GM19395 (cell line): ENCODE results near the gene LIMA1.
"Not testable (repeated sequence)": the region's sequence is repeated elsewhere in the genome, so short reads cannot be mapped to it uniquely, and the experiment has no call there.

Experiments
- ATAC-seq: cut with Tn5 transposase; IDR thresholded peaks from one replicate; pipeline ENCODE4 v1.9.1; 2021; ENCODE audit warnings: mild to moderate bottlenecking, moderate library complexity; ENCODE audit not compliant: unreplicated experiment

LIMA1 gene

GRCh38 chr12:50287271-50287670 lies 4.0 kb upstream of the LIMA1 start:
- ATAC-seq = no peak

GRCh38 chr12:50285253-50285652 lies 1.9 kb upstream of the LIMA1 start:
- ATAC-seq = no peak

DNA sequence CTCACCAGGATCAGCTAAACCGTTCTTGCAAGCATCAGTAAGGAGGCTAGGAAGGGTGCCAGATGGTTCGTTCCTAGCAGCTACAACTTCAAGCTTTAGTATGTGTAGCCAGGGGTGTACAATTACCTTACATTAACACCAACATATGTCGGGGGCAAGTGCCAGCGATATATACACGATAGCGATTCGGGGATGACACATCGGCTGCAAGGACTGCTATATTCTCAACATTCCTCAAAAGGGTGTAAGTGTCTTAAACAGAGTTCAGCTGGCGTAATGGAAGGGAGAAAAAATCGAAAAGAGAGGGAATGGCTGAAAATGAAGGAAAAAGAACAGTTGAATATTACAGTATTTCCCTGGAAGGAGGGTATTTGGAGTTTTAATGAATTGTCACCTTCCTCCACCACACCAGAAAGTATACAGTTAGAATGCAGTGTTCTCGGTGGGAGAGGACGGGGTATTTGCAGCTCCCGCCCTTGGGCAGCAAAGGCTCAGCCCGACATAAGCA lies 545 bp downstream of the LIMA1 start:
- peak; percentile 34 for ATAC-seq

DNA sequence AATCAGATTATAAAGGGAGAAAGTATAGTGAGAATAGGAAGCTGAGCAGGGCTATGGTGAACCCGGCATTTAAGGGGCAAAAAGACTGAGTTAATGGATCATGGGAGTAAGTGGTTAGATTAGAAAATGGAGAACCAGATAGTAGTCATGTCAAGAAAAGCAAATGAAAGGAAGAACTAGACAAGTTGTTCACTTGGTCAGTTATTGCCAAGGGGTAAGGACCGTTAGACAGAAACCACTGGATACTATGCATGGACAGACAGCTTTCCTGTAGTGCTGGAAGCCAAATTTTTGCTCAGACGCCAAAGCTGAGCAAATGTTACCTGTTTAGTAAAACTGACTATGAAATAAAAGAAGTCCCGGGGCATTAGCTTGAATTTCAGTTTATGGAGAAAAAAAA lies 3.8 kb downstream of the LIMA1 start:
- ATAC-seq = no peak

DNA sequence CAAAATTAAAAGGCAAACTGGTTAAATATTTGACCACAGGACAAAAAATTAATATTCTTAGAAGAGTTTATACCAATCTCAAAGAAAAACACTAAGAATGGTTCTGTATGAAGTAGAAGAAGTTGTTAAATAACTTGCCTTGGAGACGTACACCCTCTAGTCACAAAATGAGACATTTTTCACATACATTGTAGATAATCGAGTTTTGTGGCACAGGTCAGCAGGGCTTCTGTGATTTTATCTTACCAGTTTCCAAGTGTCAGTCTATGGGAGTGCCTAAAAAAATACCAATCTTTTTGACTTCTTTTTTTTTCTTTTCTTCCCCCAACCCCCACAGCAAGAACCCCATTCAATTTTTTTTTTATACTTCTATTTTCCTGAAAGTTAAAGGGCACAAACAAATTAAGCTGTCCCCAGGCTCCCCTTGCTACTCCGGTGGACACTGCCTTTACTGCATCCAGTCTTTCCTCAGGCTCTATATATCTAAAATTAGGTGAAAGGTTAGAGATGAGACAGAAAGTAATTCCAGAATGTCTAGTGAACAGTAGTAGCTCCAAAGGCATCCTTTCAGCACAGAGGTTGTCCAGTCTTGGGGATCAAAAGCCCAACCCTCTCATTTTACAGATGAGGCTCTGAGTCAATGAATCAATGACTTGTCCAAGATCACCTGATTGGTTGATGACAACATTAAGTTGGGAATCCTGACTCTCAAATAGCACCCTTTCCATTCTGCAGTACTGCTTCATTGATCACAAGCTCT lies 6.2 kb downstream of the LIMA1 start:
- no peak for ATAC-seq

DNA sequence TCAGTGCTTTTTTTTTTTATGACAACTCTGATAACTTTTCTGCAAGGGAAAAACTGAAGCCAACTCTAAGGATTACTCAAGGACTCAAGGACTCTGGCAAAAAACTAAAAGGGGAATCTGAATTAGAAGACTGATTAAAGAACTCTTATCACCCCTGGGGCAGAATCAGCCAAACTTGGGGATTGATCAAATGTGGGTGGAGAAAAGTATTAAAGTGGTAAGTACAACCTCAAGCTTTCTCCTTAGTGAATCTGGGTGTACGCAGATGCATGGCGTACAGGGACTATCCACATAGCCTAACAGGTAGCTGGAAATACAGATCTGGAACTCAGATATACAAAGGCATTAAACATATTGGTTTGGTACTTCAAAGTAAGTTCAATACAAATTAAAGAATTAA lies 7.3 kb downstream of the LIMA1 start:
- no peak for ATAC-seq

DNA sequence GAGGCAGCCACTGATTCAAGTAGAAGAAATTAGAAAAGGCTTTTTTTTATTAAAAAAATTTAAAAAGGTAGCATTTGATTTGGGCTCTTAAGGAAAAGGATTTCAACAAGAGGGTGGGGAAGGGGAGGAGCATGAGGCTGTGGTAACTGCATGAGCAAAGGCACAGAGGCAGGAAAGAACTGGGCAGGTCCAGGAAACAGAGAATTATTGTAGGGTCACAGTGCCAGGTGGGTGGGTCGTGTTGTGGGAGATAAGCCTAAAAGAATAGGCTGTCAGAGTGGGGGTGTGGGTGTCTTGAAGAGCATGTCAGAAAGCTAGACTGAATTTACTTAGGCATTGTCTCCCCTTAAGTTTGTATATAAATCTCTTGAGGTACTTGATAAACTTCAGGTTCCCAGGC lies 7.8 kb downstream of the LIMA1 start:
- ATAC-seq = no peak

GRCh38 chr12:50275127-50275526 lies 8.2 kb downstream of the LIMA1 start:
- not testable (repeated sequence) for ATAC-seq

DNA sequence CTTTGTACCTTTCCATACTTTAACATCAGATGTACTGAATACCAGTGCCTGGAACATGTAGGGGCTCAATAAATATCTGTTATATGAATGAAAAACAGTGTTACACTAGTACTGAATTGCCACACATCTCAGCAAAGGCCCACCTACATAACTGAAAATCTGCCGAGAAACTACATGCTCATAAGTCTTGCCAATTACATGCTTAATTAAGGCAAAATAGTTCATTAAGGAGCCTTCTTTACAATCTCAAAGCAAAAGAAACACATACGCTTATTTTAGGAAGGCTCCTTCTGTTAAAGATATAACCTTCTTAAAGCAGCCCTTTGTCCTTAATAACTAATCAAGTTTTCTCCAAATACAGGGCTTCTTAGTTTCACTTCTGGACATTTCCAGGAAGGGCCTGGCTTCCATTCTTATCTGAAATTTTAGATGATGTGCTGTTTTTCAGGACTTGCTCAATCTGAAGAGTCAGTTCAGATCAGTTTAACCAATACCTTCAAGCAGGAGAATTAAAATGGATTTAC lies 11.5 kb downstream of the LIMA1 start:
- no peak for ATAC-seq

DNA sequence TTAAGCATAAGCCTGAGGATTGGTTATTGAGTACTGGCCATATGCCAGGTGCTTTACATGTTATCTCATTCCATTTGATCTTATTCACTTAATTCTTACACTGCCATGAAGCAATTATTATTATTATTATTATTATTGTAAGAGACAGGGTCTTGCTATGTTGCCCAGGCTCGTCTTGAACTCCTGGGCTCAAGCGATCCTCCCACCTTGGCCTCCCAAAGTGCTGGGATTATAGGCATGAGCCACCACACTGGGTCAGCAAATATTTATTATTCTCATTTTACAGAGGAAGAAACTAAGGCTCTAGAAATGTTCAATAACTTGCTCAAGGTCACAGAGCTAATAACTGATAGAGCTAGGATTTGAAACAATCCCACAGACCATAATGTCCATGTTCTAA lies 14.8 kb downstream of the LIMA1 start:
- ATAC-seq = no peak

DNA sequence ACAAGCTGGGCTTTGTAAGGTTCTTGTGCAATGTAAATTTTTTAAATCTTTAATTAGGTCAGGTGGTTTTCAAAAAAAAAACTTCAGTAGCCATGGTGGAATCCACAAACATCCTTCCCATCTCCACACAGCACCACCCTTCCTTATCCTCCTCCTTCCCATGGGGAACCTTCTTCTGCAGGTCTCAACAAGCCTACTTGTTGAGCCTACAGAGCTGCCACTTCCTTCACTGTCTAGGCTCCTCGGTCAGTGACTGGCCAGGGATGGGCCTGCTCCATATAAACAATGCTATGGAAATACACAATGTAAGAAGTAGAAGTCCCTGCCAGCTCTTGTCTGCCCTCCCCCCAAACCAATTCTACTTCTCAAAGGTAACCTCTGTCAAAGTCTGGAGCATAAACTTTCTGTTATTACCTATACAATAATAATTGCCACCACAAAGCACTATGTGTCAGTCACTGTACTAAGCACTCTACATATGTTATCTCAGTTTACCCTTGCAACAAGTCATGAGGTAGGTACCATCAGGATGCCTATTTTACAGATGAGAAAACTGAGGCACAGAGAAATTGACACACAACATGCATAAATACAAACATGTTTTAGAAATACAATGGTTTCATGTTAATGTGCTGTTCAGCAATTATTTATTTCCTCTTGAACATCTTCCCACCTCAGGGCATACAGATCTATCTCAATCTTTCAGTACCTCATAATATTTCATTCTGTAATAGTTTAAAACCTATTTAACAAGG lies 17.4 kb downstream of the LIMA1 start:
- ATAC-seq = no peak

DNA sequence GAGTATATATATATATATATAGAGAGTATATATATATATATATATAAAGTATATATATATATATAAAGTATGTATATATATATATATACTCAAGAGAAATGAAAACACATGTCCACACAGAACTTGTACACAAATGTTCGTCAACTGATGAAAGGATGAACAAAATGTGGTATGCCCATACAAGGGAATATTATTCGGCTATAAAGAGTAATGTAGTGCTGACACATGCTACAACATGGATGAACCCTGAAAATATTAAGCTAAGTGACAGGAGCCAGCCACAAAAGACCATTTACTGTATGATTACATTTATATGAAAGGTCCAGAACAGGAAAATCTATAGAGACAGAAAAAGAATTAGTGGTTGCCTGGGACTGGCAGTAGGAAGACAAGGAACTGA lies 19.5 kb downstream of the LIMA1 start:
- ATAC-seq = no peak

GRCh38 chr12:50261654-50262053 lies 21.7 kb downstream of the LIMA1 start:
- no peak for ATAC-seq

DNA sequence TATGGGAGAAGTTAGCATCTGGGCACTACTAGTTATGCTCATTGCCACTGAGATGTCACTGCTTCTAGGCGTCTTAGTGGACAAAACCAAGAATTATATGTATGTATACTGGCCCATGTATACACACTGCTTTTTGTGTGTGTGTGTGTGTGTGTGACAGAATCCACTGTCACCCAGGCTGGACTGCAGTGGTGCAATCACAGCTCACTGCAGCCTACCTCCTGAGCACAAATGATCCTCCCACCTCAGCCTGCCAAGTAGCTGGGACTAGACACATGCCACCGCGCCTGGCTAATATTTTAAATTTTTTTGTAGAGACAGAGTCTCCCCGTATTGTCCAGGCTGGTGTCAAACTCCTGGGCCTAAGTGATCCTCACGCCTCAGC lies 25.2 kb downstream of the LIMA1 start:
- no peak for ATAC-seq

- ATAC-seq = no peak
These were observed 25.8 kb downstream of the LIMA1 start for GRCh38 chr12:50257236-50258166.

DNA sequence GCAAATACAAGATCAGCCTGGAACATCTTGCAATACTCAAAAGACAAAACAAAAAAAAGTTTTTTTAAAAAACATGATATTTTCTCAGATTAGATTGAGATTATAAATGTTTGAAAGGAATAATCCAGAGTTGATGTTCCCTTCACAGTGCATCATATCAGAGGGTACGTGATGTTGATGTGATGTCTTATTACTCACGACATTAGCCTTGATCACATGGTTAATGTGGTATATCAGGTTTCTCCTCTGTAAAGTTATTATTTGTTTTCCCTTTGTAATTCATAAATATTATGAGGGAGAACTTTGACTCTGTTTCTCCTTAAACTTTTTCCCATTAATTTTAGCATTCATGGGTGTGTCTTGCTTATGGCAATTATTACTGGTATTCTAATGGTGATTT lies 26.6 kb downstream of the LIMA1 start:
- ATAC-seq = no peak

- ATAC-seq = no peak
These were observed 30.2 kb downstream of the LIMA1 start for GRCh38 chr12:50252977-50253602.

DNA sequence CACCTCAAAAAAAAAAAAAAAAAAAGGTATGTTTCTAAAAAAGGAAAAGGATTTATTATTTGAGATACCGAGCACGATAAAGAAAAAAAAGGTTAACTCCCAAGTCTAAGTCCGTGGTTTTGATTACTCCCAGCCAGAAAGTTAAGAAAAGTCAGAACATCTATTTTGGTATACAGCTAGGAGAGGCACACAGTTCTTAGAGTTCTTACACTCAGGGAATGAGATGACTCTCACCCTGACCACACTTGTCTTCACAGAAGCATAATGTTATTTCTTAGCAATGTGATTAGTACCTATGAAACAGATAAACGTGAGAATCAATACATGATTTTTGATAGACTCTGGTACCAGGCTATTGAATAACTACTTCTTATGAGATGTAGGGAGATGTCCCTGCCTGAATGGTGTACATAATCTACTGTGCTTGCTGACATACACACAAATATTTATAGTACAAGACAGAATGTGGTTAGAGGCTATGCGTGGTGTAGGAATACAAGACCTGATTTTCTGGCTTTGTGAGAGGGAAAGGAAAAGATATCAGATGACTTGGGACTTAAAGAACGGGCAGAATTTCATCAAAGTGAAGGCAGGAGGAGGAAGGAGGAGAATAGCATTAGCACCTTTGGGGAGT lies 31.6 kb downstream of the LIMA1 start:
- no peak for ATAC-seq

GRCh38 chr12:50249464-50250182 lies 33.7 kb downstream of the LIMA1 start:
- no peak for ATAC-seq
